Measurements from ENCODE around the gene ELMO3. TPM values are rescaled to one million over a fixed set of nuclear protein-coding genes. Genes with fewer than 3 reads are reported as not detected.

ELMO3 gene
- total and polyA plus RNA-seq, 8 donors: 4.9 to 21.2 (median 8.5) TPM

- Histone ChIP-seq H3K9me3 (no peaks in the 10 kb centered on the region), H3K4me3 (no peak overlapping the region), H3K27me3 (peaks cover 18 to 90% of the 10 kb centered on the region in 2 donors), H3K4me1 (peaks cover 32 to 66% of the 10 kb centered on the region in 2 donors), H3K27ac (no peak overlapping the region), H3K36me3 (no peaks in the 10 kb centered on the region)
- ATAC-seq (no peak), DNase-seq (peak in 1 of 4 donors; percentile 39)
- intact Hi-C loops (cut with DNase I): no loop called here
- TF ChIP-seq CTCF (IDR thresholded peaks at IDR 0.05): no peak
These were observed 29.9 kb upstream of the ELMO3 start for GRCh38 chr16:67169011-67169451.

DNA sequence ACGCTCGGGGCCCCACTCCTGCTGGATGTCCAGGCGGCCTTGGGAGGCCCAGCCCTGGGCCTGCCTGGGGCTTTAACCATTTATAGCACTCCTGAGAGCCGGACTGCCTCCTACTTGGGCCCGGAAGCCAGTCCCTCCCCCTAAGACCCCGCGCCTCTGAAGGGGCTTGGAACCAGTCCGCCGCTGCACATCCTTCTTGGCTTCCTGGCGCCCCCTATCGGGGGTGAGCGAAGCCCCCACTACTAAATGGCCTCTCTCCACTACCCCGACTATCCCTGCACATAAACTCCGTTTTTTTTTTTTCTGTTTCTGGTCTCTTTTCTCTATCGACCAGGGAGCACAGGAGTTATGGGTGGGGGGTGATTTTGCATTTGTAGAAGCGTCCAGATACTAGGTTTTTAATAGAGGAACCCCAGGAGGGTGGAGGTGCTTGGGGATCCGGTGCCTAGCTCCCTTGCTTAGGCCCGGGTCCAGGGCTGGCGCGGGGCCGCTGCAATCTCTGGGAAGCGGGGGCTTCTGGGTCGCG lies 29.2 kb upstream of the ELMO3 start:
- no peaks in the 10 kb centered on the region for H3K9me3 ChIP-seq
- H3K27me3 ChIP-seq: peaks cover 18 to 90% of the 10 kb centered on the region in 2 donors
- no peaks in the 10 kb centered on the region for H3K36me3 ChIP-seq
- peak; percentile 33 to 46 for TF ChIP-seq CTCF (IDR thresholded peaks at IDR 0.05)
- H3K27ac ChIP-seq: peak overlapping the region; percentile 81 to 90
- ATAC-seq: no peak
- intact Hi-C loops (cut with DNase I): no loop called here
- H3K4me1 ChIP-seq: peaks cover 33 to 66% of the 10 kb centered on the region in 2 donors
- H3K4me3 ChIP-seq: peak overlapping the region; percentile 29 to 43
- DNase-seq: peak in 1 of 4 donors; percentile 78

GRCh38 chr16:67170168-67170948 lies 28.6 kb upstream of the ELMO3 start, which contains the start of gene NOL3:
Gene NOL3 (plus strand): TSS chr16:67170538.
- TF ChIP-seq CTCF (IDR thresholded peaks at IDR 0.05): no peak
- Histone ChIP-seq H3K36me3 (no peaks in the 10 kb centered on the region), H3K27me3 (peaks cover 11 to 90% of the 10 kb centered on the region in 2 donors), H3K9me3 (no peaks in the 10 kb centered on the region), H3K4me3 (peak within 1 kb of the TSS; percentile 29 to 43), H3K27ac (peak within 1 kb of the TSS; percentile 81 to 90), H3K4me1 (peaks cover 30 to 66% of the 10 kb centered on the region in 2 donors)
- DNase-seq: peak; percentile 61 to 95 (median 82)
- peak; percentile 72 for ATAC-seq
- intact Hi-C loops (cut with DNase I): no loop called here

DNA sequence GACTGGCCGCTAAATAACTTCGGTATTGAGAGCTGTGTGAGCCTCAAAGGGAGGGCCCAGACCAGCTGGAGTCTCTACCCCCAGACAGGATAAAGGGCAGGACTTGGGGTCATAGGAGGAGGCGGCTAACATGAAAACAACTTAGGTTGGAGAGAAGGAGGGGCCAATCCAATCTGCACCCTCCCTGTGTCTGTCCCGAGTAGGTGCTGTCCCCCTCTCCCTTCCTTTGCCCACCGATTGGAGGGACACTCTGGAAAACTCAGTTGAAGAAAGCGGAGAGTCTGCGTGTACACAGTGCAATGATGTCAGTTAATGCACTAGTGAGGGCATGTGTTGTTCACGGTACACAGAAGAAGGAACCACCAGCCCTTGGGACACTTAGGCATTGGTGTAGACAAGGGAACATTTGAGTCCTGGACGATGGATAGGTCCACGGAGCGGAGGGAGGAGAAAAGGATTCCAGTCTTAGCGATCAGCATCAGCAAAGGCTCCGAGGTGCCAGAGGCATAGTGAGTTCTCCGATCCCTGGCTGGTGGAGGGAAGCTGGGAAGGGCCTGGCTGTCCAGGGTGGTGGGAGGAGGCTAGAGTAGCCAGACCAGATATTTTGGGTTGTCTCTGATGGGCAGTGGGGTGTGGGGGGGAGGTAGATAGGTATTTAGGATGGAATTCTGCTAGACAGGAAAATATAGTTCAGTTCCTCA lies 27.8 kb upstream of the ELMO3 start:
- ATAC-seq (peak; percentile 6), DNase-seq (no peak)
- peaks cover 27 to 61% of the 10 kb centered on the region in 2 donors for H3K4me1 ChIP-seq
- intact Hi-C loops (cut with DNase I): no loop called here
- no peaks in the 10 kb centered on the region for H3K36me3 ChIP-seq
- H3K9me3 ChIP-seq: no peaks in the 10 kb centered on the region
- TF ChIP-seq CTCF (IDR thresholded peaks at IDR 0.05): no peak
- H3K27ac ChIP-seq: peak overlapping the region; percentile 81 to 90
- H3K4me3 ChIP-seq: peak overlapping the region; percentile 29 to 43
- H3K27me3 ChIP-seq: peaks cover 4 to 86% of the 10 kb centered on the region in 2 donors

DNA sequence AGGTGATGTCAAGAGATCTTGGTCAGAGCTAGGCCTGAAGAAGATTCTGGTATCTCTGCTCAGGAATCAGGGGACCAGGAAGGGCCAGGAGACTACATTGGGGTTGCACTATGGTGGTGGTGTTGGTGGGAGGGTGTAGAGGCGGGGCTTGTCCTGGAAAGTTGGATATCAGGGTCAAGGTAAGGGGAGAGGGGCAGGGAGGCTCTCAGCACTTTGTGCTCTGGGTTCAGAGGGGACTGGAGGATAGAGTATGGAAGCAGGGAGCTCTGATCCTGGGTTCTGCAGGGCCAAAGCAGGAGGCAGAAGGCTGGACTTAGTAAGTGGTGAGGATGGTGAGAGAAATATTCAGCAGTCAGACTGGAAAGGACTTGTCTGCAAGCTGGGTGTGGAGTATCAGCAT lies 25.6 kb upstream of the ELMO3 start:
- ATAC-seq: no peak
- peak overlapping the region; percentile 79 to 81 for H3K27ac ChIP-seq
- peaks cover 32 to 74% of the 10 kb centered on the region in 2 donors for H3K4me1 ChIP-seq

More for the DNA sequence above, 25.6 kb upstream of the ELMO3 start:
- peaks cover 0 to 77% of the 10 kb centered on the region in 2 donors for H3K27me3 ChIP-seq
- no peaks in the 10 kb centered on the region for H3K36me3 ChIP-seq
- peak overlapping the region; percentile 21 to 39 for H3K4me3 ChIP-seq
- intact Hi-C loops (cut with DNase I): no loop called here
- no peaks in the 10 kb centered on the region for H3K9me3 ChIP-seq
- DNase-seq: no peak
- TF ChIP-seq CTCF (IDR thresholded peaks at IDR 0.05): no peak

Data from left lung (tissue), 10 donors.